A549 (cell line): ENCODE data around the gene EPB41L2. TPM values are rescaled to one million over a fixed set of nuclear protein-coding genes. Genes with fewer than 3 reads are reported as not detected.
A peak's percentile ranks its signal among the peaks of the same experiment; 100 is the strongest.

ENCODE experiments used
- ATAC-seq, 2 experiments: fragments of 200-7000 bp in 1 of 2; fragments of >200 bp in 1 of 2; cut with Nextera tagmentation in 1 of 2; cut with Tn5 transposase in 1 of 2; 3 replicates each; pipeline versions ENCODE4 v1.8.0 to v1.9.1; 2018 to 2020; ENCODE audit warnings: mild to moderate bottlenecking in 1 of 2, moderate library complexity in 1 of 2
- CTCF ChIA-PET: fragments of 300-600 bp; sonication (Branson Sonifier 250); formaldehyde crosslinking; extraction: SDS; loops from one replicate; lab custom pipeline; 2021; ENCODE audit warnings: antibody characterized with exemption, inconsistent platforms; lab: Yijun Ruan, JAX
- POLR2A ChIA-PET: fragments of 350-600 bp; formaldehyde crosslinking; extraction: SDS; loops from one replicate; lab custom pipeline; 2021; ENCODE audit warnings: antibody characterized with exemption, inconsistent platforms; lab: Yijun Ruan, JAX
- DNase-seq, 2 experiments: peaks; one replicate each; pipeline versions ENCODE4 v3.0.0 to v3.0.0-alpha.2; 2011 to 2016; ENCODE audit warnings: low read depth in 1 of 2, low spot score in 1 of 2
- FAIRE-seq: peaks from 2 replicates; lab custom pipeline; 2011; peaks lifted over from hg19 to GRCh38; lab: Jason Lieb, UNC
- H3K27ac ChIP-seq, 2 experiments: fragments of >200 bp; sonication (Bioruptor Twin); formaldehyde crosslinking; 3 replicates each; pipeline ENCODE4 v1.5.1; 2016 to 2017
- H3K4me1 ChIP-seq: fragments of >200 bp; sonication (Bioruptor Twin); formaldehyde crosslinking; 3 replicates; pipeline ENCODE4 v1.6.1; 2016
- H3K4me2 ChIP-seq: fragments of >200 bp; sonication (Bioruptor Twin); formaldehyde crosslinking; 3 replicates; pipeline ENCODE4 v1.6.1; 2016
- H3K4me3 ChIP-seq: fragments of >200 bp; sonication (Bioruptor Twin); formaldehyde crosslinking; 3 replicates; pipeline ENCODE4 v1.5.1; 2016
- H3K9me3 ChIP-seq: fragments of >200 bp; sonication (Bioruptor Twin); formaldehyde crosslinking; 3 replicates; pipeline ENCODE4 v1.6.1; 2016
- ATOH8 ChIP-seq: fragments of 250-450 bp; sonication (Bioruptor Pico); IDR thresholded peaks from 2 replicates; pipeline ENCODE4 v1.5.0; 2020; ENCODE audit warnings: low read depth, mild to moderate bottlenecking, moderate library complexity
- CBX2 ChIP-seq: fragments of 200-600 bp; sonication (generic); IDR thresholded peaks from 2 replicates; pipeline ENCODE4 v1.6.1; 2016; ENCODE audit warnings: low read depth, mild to moderate bottlenecking, borderline replicate concordance
- CEBPB ChIP-seq, 2 experiments: fragments of >200 bp in 1 of 2; sonication (Bioruptor Twin) in 1 of 2; formaldehyde crosslinking in 1 of 2; IDR thresholded peaks; 2 replicates each; pipeline ENCODE4 v1.6.1; 2012 to 2016
- EHF ChIP-seq: fragments of 250-450 bp; sonication (Bioruptor Pico); IDR thresholded peaks from 2 replicates; pipeline ENCODE4 v1.5.0; 2020; ENCODE audit warnings: mild to moderate bottlenecking
- ESRRA ChIP-seq: fragments of 150-350 bp; IDR thresholded peaks from 2 replicates; pipeline ENCODE4 v1.6.1; 2014; ENCODE audit warnings: mild to moderate bottlenecking, low read length, borderline replicate concordance
- FOSL2 ChIP-seq, 2 experiments: fragments of 450-650 bp in 1 of 2; fragments of >200 bp in 1 of 2; sonication (Bioruptor Twin) in 1 of 2; formaldehyde crosslinking; IDR thresholded peaks; 2 replicates each; pipeline versions ENCODE4 v1.5.0 to v1.6.1; 2016 to 2020; ENCODE audit warnings: mild to moderate bottlenecking in 1 of 2, moderate library complexity in 1 of 2
- HDAC2 ChIP-seq: fragments of 200-600 bp; sonication (generic); IDR thresholded peaks from 2 replicates; pipeline ENCODE4 v1.6.1; 2016
- HES2 ChIP-seq: fragments of >200 bp; sonication (Bioruptor Twin); formaldehyde crosslinking; IDR thresholded peaks from 2 replicates; pipeline ENCODE4 v1.6.1; 2016
- JUN ChIP-seq, 2 experiments: fragments of >200 bp; sonication (Bioruptor Twin); formaldehyde crosslinking; IDR thresholded peaks; 2 replicates in 1 of 2; 3 replicates in 1 of 2; pipeline ENCODE4 v1.6.1; 2016 to 2017
- KDM5A ChIP-seq: fragments of 200-600 bp; sonication (generic); IDR thresholded peaks from 2 replicates; pipeline ENCODE4 v1.6.1; 2016; ENCODE audit warnings: antibody characterized with exemption, mild to moderate bottlenecking
- MYC ChIP-seq: IDR thresholded peaks from 2 replicates; pipeline ENCODE4 v1.6.1; 2012; ENCODE audit warnings: mild to moderate bottlenecking, inconsistent platforms, low read length, improper control_type of control experiment, borderline replicate concordance
- POLR2AphosphoS2 ChIP-seq: conservative IDR thresholded peaks from 2 replicates; pipeline ENCODE4 v1.6.1; 2012; ENCODE audit warnings: low read length, improper control_type of control experiment, inconsistent platforms
- WGBS: methylation state at CpG from one replicate; pipeline ENCODE4 v1.1.6; 2017; ENCODE audit errors: missing lambda C conversion rate; 5-methylcytosine and 5-hydroxymethylcytosine counted together
- polyA plus RNA-seq, 4 experiments: library from polyadenylated mRNA; depleted of rRNA in 3 of 4; stranded (reverse); fragments of >200 nt; fragmentation: RNase III in 1 of 4; extraction: RNeasy Plus Mini Kit Qiagen cat#74134 plus additional on column Dnase treatment in 1 of 4; gene quantifications; 2 replicates in 3 of 4; 3 replicates in 1 of 4; pipeline ENCODE4 v1.2.3, GENCODE V29; 2011 to 2017
- TF ChIP-seq, protein P1 (sequence below): fragments of 450-650 bp; IDR thresholded peaks from 2 replicates; pipeline ENCODE4 v1.6.1; 2014; ENCODE audit warnings: antibody characterized with exemption
- TF ChIP-seq, protein P2 (sequence below): IDR thresholded peaks from 2 replicates; pipeline ENCODE4 v1.6.1; 2012

The EPB41L2 gene
- polyA plus RNA-seq, 2 of the 4 experiments (the other 2 are of a cell fraction), result 42.9 to 50.3 TPM

DNA sequence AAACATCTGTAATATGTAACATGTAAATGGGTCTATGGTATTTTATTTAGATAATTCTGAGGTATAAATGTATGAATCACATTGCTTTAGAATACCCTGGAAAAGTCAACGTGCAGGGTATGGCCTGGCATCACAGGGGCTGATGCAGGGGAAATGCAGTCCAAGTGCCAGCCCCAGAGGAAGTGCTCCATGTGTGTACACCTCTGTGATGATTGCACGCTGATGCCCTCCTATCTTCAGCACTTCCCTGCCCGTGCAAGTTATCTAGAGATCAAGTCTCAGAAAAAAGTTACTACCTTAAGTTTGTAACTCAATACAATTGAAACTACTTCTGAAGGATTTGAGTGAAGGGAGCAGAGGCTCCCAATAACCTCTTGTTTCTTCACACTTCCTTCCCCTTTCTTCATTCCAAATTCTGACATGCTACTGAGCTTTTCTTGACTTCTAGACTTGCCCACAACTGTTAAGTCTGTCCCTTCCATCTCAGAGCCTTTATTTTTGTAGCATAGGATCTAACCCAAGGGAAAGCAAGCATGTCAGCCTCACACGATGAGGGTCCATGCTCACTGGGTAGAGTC, 233.6 kb downstream of the EPB41L2 start:
- WGBS, result 55% methylated on average over 4 of the region's 4 CpGs
- H3K4me3 ChIP-seq, result no peak overlapping the region
- ChIA-PET CTCF (no interaction called here), POLR2A (no interaction called here)
- ATAC-seq (no peak), FAIRE-seq (no peak), DNase-seq (no peak)
- no peaks in the 10 kb centered on the region for H3K4me1 ChIP-seq
- no peaks in the 10 kb centered on the region for H3K9me3 ChIP-seq
- TF ChIP-seq CEBPB (IDR thresholded peaks at IDR 0.05), result no peak
- no peak for TF ChIP-seq ESRRA
- TF ChIP-seq HES2, result no peak
- TF ChIP-seq CBX2, result no peak
- TF ChIP-seq HDAC2, result no peak
- no peak for TF ChIP-seq JUN (IDR thresholded peaks at IDR 0.05)
- no peak for TF ChIP-seq EHF (CRISPR knock-in tag)
- no peak for TF ChIP-seq FOSL2 (IDR thresholded peaks at IDR 0.05)
- TF ChIP-seq FOSL2 (CRISPR knock-in tag; IDR thresholded peaks at IDR 0.05), result no peak
- no peak for TF ChIP-seq ATOH8 (CRISPR knock-in tag)
- no peak overlapping the region for H3K27ac ChIP-seq
- H3K4me2 ChIP-seq, result no peak overlapping the region

DNA sequence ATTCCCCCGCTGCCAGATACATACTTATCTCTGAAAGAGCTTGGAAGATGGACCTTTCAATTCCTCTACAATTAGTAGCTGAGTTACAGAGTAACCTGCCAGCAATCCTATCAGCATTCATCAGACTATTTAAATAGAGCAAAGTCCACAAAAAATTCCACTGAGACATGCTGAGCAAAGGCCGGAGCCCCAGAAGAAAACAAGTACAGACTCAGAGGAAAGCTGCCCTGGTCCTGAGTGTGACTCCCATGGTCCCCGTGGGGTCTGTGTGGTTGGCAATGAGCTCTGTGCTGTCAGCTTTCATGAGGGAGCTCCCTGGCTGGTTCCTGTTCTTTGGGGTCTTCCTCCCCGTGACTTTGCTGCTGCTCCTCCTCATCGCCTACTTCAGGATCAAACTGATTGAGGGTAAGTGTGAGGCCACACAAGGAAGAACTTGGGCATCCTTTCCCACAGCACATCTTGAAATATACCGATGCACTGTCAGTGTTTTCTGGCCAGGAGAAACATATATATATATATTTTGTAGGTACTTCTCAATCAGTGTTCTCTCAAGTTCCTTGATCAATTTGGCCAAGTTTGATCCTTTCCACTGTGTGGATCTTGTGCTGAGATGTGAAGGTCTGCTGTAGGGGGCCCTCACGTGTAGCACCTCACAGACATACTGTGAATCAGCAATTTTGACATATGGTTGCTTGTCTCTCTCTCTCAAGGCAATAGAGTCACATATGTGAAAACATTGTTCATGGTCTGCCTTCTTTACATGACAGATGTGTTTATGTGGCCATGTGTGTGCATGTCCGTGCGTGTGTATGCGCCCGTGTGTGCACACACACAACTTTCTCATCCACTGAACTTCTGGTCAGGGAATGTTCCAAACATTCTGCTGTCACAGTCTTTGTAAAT, 235.5 kb downstream of the EPB41L2 start, which contains the start of gene SMLR1:
Gene SMLR1 (plus strand): TSS at position 160 of the 903 bp plus-strand sequence. CDS start 8 bp downstream, at position 168.
- WGBS, result 58% methylated on average over 11 of the region's 11 CpGs
- Histone ChIP-seq H3K9me3 (no peaks in the 10 kb centered on the region), H3K4me1 (no peaks in the 10 kb centered on the region), H3K4me2 (0 out of 3 replicates have a peak within 1 kb of the TSS, but pooled peaks have one; percentile 21), H3K27ac (no peak within 1 kb of the TSS), H3K4me3 (no peak within 1 kb of the TSS)
- FAIRE-seq, result no peak
- TF ChIP-seq, protein P1, sequence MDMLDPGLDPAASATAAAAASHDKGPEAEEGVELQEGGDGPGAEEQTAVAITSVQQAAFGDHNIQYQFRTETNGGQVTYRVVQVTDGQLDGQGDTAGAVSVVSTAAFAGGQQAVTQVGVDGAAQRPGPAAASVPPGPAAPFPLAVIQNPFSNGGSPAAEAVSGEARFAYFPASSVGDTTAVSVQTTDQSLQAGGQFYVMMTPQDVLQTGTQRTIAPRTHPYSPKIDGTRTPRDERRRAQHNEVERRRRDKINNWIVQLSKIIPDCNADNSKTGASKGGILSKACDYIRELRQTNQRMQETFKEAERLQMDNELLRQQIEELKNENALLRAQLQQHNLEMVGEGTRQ, result no peak
- ChIA-PET CTCF (no interaction called here), POLR2A (no interaction called here)
- DNase-seq, result no peak
- no peak for ATAC-seq

DNA sequence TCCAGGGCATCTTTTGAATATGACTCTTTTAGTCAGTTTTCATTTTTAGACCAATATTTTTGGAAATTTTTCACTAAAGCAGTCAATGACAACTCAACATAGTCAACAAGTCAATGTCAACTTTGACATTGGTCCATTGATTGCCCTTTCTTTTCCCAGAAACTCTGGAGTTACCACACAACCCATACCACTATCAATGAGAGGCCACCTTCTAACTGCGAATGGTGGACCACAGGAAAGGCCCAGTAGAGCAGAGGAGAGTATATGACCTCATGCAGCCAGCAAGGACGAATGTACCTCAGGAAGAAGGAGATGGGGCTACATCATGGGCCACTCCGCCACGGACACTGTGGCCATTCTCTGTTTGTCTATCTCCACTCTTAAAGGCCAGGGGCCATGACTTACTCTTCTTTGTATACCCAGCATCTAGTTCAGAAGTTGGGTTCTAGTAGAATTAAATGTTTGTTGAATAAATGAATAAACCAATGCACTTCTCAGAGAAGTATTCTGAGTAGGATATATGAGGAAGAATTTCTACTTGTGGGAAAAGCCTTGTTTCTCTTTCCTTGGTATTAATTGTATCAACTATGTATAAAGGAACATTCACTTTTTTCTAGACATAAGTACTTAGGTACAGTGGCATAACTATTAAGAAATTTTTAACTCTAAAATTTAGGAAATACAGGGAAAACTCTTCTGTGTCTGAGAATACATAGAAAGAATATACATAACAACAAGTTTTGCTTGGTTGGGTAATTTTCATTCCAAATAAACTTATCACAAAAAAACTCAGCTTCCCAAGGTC, 236.4 kb downstream of the EPB41L2 start:
- Histone ChIP-seq H3K4me2 (no peak overlapping the region), H3K27ac (no peak overlapping the region), H3K4me1 (no peaks in the 10 kb centered on the region), H3K9me3 (no peaks in the 10 kb centered on the region), H3K4me3 (no peak overlapping the region)
- no peak for FAIRE-seq
- WGBS, result 82% methylated on average over 4 of the region's 4 CpGs
- no peak for DNase-seq
- POLR2A ChIA-PET, result no interaction called here
- TF ChIP-seq KDM5A (no peak), POLR2AphosphoS2 (no peak), MYC (no peak)
- TF ChIP-seq, protein P2, sequence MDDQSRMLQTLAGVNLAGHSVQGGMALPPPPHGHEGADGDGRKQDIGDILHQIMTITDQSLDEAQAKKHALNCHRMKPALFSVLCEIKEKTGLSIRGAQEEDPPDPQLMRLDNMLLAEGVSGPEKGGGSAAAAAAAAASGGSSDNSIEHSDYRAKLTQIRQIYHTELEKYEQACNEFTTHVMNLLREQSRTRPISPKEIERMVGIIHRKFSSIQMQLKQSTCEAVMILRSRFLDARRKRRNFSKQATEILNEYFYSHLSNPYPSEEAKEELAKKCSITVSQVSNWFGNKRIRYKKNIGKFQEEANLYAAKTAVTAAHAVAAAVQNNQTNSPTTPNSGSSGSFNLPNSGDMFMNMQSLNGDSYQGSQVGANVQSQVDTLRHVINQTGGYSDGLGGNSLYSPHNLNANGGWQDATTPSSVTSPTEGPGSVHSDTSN, result no peak
- ATAC-seq, result no peak
- CTCF ChIA-PET, result no interaction called here
